ENCODE results near the gene ATP6V0B.

ATP6V0B gene

DNA sequence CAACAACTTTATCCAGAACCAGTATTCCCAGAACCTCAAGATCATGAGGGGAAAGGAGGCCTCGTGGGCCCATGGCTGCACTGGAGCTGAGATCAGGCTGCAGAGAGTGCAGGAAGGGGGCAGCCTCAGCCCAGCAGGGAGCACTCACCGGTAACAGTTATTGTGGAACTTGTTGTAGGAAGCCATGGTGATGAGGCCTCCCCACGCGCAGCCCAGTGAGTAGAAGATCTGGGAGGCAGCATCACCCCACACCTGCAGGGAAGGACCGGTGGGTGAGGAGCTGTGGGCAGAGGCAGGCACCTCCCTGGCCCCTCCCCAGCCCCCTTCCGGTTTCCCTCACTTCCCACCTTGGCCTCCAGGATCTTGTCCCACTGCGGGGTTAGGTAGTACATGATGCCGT lies 27.4 kb downstream of the ATP6V0B start:
- TF ChIP-seq, protein P1, sequence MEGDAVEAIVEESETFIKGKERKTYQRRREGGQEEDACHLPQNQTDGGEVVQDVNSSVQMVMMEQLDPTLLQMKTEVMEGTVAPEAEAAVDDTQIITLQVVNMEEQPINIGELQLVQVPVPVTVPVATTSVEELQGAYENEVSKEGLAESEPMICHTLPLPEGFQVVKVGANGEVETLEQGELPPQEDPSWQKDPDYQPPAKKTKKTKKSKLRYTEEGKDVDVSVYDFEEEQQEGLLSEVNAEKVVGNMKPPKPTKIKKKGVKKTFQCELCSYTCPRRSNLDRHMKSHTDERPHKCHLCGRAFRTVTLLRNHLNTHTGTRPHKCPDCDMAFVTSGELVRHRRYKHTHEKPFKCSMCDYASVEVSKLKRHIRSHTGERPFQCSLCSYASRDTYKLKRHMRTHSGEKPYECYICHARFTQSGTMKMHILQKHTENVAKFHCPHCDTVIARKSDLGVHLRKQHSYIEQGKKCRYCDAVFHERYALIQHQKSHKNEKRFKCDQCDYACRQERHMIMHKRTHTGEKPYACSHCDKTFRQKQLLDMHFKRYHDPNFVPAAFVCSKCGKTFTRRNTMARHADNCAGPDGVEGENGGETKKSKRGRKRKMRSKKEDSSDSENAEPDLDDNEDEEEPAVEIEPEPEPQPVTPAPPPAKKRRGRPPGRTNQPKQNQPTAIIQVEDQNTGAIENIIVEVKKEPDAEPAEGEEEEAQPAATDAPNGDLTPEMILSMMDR (conservative IDR thresholded peaks at IDR 0.05), result no peak
- no peak for TF ChIP-seq ZFX (IDR thresholded peaks at IDR 0.05)

DNA sequence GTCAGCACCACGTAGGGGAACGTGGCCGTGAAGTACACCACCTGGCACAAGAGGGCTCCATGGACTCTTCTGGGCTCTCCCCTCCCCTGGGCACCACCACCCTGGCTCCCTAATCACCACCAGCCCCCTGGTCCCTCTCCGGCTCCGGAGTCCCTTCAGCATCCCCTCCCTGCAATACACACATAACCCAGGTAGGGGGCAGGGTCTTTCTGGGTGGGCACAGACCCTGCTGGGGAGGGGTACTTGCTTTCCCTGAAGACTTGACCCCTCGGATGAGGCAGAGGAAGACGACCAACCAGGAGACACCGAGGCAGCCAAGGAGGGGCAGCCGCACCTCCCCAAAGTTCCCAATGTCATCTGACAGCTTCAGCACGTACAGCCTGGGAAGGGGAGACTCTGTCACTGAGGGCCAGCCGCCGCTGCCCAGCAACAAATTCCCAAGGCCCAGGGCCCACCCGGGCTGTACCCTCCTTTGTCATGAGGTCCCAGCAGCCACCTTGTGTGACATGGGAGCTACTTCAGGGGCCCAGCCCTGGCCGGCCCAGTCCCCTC lies 27.9 kb downstream of the ATP6V0B start:
- TF ChIP-seq ZFX (IDR thresholded peaks at IDR 0.05), result no peak
- TF ChIP-seq, protein P1 (conservative IDR thresholded peaks at IDR 0.05), result no peak; the same call in 1 of the 2 replicates
- no peak overlapping the region for H3K27ac ChIP-seq

More for the DNA sequence above, 27.4 kb downstream of the ATP6V0B start:
- H3K27ac ChIP-seq, result no peak overlapping the region

DNA sequence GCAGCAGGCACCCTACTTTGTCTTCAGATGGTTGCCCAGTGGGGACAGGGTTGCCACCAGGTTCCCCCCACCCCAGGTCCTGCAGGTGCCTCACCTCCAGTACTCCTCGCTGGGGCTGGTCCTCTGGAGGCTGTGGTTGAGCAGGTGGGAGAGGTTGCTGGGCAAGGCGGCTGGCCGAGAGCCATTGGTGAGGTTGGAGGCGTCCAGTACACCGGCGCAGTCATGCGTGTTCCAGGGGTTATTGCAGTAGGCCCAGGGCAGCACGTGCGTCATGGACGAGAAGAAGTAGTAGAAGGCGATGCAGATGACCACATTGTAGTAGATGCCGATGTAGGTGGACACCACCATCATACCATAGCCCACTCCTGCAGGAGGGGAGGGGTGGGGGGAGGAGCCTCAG lies 33.5 kb downstream of the ATP6V0B start:
- no peak overlapping the region for H3K27ac ChIP-seq
- no peak for TF ChIP-seq ZFX (IDR thresholded peaks at IDR 0.05)
- TF ChIP-seq, protein P1 (conservative IDR thresholded peaks at IDR 0.05), result no peak

DNA sequence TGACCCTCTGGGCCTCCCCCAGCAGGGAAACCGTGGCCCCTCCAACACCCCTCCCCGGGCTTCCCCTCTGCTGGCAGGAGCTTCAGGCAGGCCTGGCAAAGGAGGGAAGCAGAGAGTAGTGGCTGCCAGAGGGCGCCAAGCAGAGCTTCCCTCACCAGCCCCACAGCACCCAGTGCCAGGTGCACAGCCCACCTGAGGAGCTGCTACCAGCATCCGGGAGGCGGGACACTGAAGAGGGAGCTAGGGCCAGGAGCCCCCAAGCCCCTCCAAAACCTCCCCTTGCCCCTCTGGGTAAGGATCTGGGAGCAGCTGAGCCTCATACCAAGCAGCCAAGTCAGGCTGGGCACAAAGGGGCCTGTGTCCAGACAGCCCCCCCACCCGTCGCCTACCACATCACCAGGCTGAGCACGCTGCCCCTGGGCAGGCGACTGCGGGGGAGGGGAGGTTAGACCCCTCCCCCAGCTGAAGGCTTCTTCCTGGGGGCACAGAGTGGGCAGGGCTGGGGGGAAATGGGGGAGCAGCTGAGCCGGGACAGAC lies 36.2 kb downstream of the ATP6V0B start:
- H3K27ac ChIP-seq, result no peak overlapping the region

GRCh38 chr1:44012404-44012803 lies 37.6 kb downstream of the ATP6V0B start:
- no peak overlapping the region for H3K27ac ChIP-seq

More for the DNA sequence above, 36.2 kb downstream of the ATP6V0B start:
- TF ChIP-seq, protein P1 (conservative IDR thresholded peaks at IDR 0.05), result no peak
- TF ChIP-seq ZFX (IDR thresholded peaks at IDR 0.05), result no peak

DNA sequence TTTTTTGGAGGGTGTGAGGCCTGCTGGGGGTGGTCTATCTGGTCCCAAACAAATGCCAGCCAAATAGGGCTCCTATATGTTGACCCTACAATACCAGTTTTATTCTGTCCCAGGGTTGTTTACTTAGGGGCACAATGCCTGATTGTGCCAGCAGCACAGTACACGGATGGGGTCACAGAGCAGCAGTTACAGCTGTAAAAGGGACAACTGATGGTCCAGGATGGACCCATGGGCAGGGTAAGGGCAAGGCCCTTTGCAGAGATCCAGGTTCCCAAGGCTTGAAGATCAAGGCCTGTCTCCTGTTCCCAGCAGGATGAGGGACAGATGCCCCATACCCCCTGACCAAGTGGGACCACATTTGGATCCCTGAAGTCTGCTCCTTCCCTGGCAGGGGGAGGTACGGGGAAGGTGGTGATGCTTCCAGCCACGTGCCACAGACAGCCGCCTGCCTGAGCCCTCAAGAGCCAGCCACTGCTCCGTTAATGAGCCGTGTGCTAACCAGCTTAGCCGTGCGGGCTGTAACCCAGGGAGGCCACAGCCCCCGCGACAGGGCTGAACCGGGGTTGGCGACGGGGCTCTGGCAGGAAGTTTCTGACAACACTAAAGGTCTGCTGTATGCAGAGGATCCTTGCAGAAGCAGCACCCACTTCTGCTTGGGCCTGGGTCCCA lies 38.3 kb downstream of the ATP6V0B start:
- no peak for TF ChIP-seq ZFX (IDR thresholded peaks at IDR 0.05)
- TF ChIP-seq, protein P1 (conservative IDR thresholded peaks at IDR 0.05), result no peak
- H3K27ac ChIP-seq, result no peak overlapping the region

More at GRCh38 chr1:44012404-44012803, 37.6 kb downstream of the ATP6V0B start:
- TF ChIP-seq, protein P1 (conservative IDR thresholded peaks at IDR 0.05), result no peak
- no peak for TF ChIP-seq ZFX (IDR thresholded peaks at IDR 0.05)

DNA sequence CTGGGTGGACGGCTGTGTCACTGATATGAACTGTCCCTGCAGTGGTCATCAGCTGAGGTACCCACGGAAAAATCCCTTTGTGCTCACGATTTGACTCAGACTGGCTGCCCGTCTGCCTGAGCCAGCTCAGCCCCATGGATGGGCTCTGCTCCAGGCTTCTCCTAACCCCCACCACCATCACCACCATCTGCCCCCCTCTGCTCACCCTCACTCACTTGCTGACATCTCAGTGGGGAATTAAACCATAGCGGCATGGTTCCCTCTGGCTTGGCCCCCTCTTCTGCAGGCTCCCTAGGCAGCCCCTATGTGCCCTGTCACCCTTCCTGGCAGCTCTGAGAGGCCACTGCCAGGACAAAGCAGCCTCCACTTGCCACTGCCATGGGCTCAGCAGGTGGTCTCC lies 39.2 kb downstream of the ATP6V0B start:
- no peak for TF ChIP-seq ZFX (IDR thresholded peaks at IDR 0.05)
- no peak overlapping the region for H3K27ac ChIP-seq

All from C4-2B (cell line).